HUES6 (cell line): ENCODE data around the gene TENM4.

Source experiments
- H3K27ac ChIP-seq: 2 replicates; pipeline ENCODE4 v1.7.0; 2013; ENCODE audit warnings: low read depth, mild to moderate bottlenecking, low read length, inconsistent platforms
- H3K27me3 ChIP-seq: 2 replicates; pipeline ENCODE4 v1.6.1; 2013; ENCODE audit warnings: low read length; ENCODE audit not compliant: control insufficient read depth, insufficient read depth
- H3K36me3 ChIP-seq: 2 replicates; pipeline ENCODE4 v1.6.1; 2013; ENCODE audit warnings: low read length; ENCODE audit not compliant: control insufficient read depth, insufficient read depth
- H3K4me1 ChIP-seq: 2 replicates; pipeline ENCODE4 v1.6.1; 2013; ENCODE audit warnings: low read length; ENCODE audit not compliant: control insufficient read depth, insufficient read depth
- H3K4me3 ChIP-seq: 2 replicates; pipeline ENCODE4 v1.5.1; 2013; ENCODE audit warnings: low read depth, low read length
- H3K9ac ChIP-seq: one replicate; pipeline ENCODE4 v1.6.1; 2013; ENCODE audit warnings: mild to moderate bottlenecking, low read length
- H3K9me3 ChIP-seq: 2 replicates; pipeline ENCODE4 v1.6.1; 2013; ENCODE audit warnings: low read depth, low read length; ENCODE audit not compliant: control insufficient read depth, insufficient read depth

The TENM4 gene

GRCh38 chr11:79404325-79404724, 36.5 kb downstream of the TENM4 start:
- no peak overlapping the region for H3K9ac ChIP-seq
- peaks cover 9% of the 10 kb centered on the region for H3K4me1 ChIP-seq
- H3K27ac ChIP-seq = no peak overlapping the region
- no peaks in the 10 kb centered on the region for H3K9me3 ChIP-seq
- no peaks in the 10 kb centered on the region for H3K36me3 ChIP-seq
- H3K27me3 ChIP-seq = no peaks in the 10 kb centered on the region
- no peak overlapping the region for H3K4me3 ChIP-seq

GRCh38 chr11:79403839-79404238, 37.0 kb downstream of the TENM4 start:
- Histone ChIP-seq H3K4me1 (peaks cover 9% of the 10 kb centered on the region), H3K9me3 (no peaks in the 10 kb centered on the region), H3K27me3 (no peaks in the 10 kb centered on the region), H3K4me3 (no peak overlapping the region), H3K9ac (no peak overlapping the region), H3K27ac (no peak overlapping the region), H3K36me3 (no peaks in the 10 kb centered on the region)

- Histone ChIP-seq H3K9me3 (no peaks in the 10 kb centered on the region), H3K36me3 (no peaks in the 10 kb centered on the region), H3K27ac (no peak overlapping the region), H3K4me3 (no peak overlapping the region), H3K4me1 (peaks cover 9% of the 10 kb centered on the region), H3K27me3 (no peaks in the 10 kb centered on the region), H3K9ac (no peak overlapping the region)
These were observed 37.9 kb downstream of the TENM4 start for GRCh38 chr11:79402912-79403311.

- H3K4me1 ChIP-seq = peaks cover 6% of the 10 kb centered on the region
- no peaks in the 10 kb centered on the region for H3K9me3 ChIP-seq
- H3K36me3 ChIP-seq = no peaks in the 10 kb centered on the region
These were observed 40.0 kb downstream of the TENM4 start for GRCh38 chr11:79400717-79401330.

GRCh38 chr11:79400206-79400605, 40.6 kb downstream of the TENM4 start:
- Histone ChIP-seq H3K9ac (no peak overlapping the region), H3K36me3 (no peaks in the 10 kb centered on the region), H3K27me3 (no peaks in the 10 kb centered on the region), H3K27ac (no peak overlapping the region), H3K4me3 (no peak overlapping the region), H3K9me3 (no peaks in the 10 kb centered on the region), H3K4me1 (peaks cover 10% of the 10 kb centered on the region)

More at GRCh38 chr11:79400717-79401330, 40.0 kb downstream of the TENM4 start:
- H3K27me3 ChIP-seq = no peaks in the 10 kb centered on the region
- H3K27ac ChIP-seq = no peak overlapping the region
- H3K4me3 ChIP-seq = no peak overlapping the region
- H3K9ac ChIP-seq = no peak overlapping the region

GRCh38 chr11:79397252-79397651, 43.6 kb downstream of the TENM4 start:
- Histone ChIP-seq H3K36me3 (no peaks in the 10 kb centered on the region), H3K9ac (no peak overlapping the region), H3K4me3 (no peak overlapping the region), H3K27me3 (no peaks in the 10 kb centered on the region), H3K9me3 (no peaks in the 10 kb centered on the region), H3K27ac (no peak overlapping the region), H3K4me1 (peaks cover 38% of the 10 kb centered on the region)

GRCh38 chr11:79396674-79397073, 44.2 kb downstream of the TENM4 start:
- Histone ChIP-seq H3K4me3 (no peak overlapping the region), H3K9ac (no peak overlapping the region), H3K27ac (no peak overlapping the region), H3K36me3 (no peaks in the 10 kb centered on the region), H3K27me3 (no peaks in the 10 kb centered on the region), H3K9me3 (no peaks in the 10 kb centered on the region), H3K4me1 (peaks cover 42% of the 10 kb centered on the region)

- H3K27ac ChIP-seq = no peak overlapping the region
- H3K9ac ChIP-seq = no peak overlapping the region
- no peaks in the 10 kb centered on the region for H3K36me3 ChIP-seq
- no peak overlapping the region for H3K4me3 ChIP-seq
- H3K27me3 ChIP-seq = no peaks in the 10 kb centered on the region
- peaks cover 42% of the 10 kb centered on the region for H3K4me1 ChIP-seq
- no peaks in the 10 kb centered on the region for H3K9me3 ChIP-seq
These were observed 44.8 kb downstream of the TENM4 start for GRCh38 chr11:79396001-79396400.

- Histone ChIP-seq H3K4me1 (peaks cover 36% of the 10 kb centered on the region), H3K4me3 (peak overlapping the region; percentile 25), H3K27ac (no peak overlapping the region)
These were observed 47.3 kb downstream of the TENM4 start for GRCh38 chr11:79393362-79394043.

GRCh38 chr11:79392161-79392560, 48.7 kb downstream of the TENM4 start:
- Histone ChIP-seq H3K4me1 (peaks cover 36% of the 10 kb centered on the region), H3K9me3 (no peaks in the 10 kb centered on the region), H3K27ac (no peak overlapping the region), H3K9ac (no peak overlapping the region), H3K4me3 (no peak overlapping the region), H3K27me3 (no peaks in the 10 kb centered on the region), H3K36me3 (no peaks in the 10 kb centered on the region)

More at GRCh38 chr11:79393362-79394043, 47.3 kb downstream of the TENM4 start:
- Histone ChIP-seq H3K36me3 (no peaks in the 10 kb centered on the region), H3K9ac (peak overlapping the region; percentile 22), H3K27me3 (no peaks in the 10 kb centered on the region), H3K9me3 (no peaks in the 10 kb centered on the region)

- H3K4me1 ChIP-seq = peaks cover 36% of the 10 kb centered on the region
- H3K27me3 ChIP-seq = no peaks in the 10 kb centered on the region
- no peak overlapping the region for H3K27ac ChIP-seq
- H3K9ac ChIP-seq = no peak overlapping the region
- H3K9me3 ChIP-seq = no peaks in the 10 kb centered on the region
- H3K4me3 ChIP-seq = no peak overlapping the region
- no peaks in the 10 kb centered on the region for H3K36me3 ChIP-seq
These were observed 49.9 kb downstream of the TENM4 start for GRCh38 chr11:79390923-79391322.
